CD4-positive, alpha-beta memory T cell (primary cell): ENCODE measurements around the gene SERP2. TPM values are rescaled to one million over a fixed set of nuclear protein-coding genes. Genes with fewer than 3 reads are reported as not detected.

Experiments used
- CTCF ChIA-PET: fragments of 350-600 bp; sonication (Branson Sonifier 250); formaldehyde crosslinking; loops from one replicate; lab custom pipeline; 2021; ENCODE audit warnings: inconsistent platforms; ENCODE audit not compliant: partially characterized antibody; lab: Charles Lee
- POLR2A ChIA-PET: fragments of 350-600 bp; sonication (Branson Sonifier 250); formaldehyde crosslinking; loops from one replicate; lab custom pipeline; 2021; ENCODE audit not compliant: partially characterized antibody; lab: Charles Lee
- DNase-seq, 5 donors: peaks; one replicate each; pipeline versions ENCODE4 v3.0.0 to v3.0.0-alpha.2; 2020 to 2022; ENCODE audit warnings: mixed read lengths in 1 of 5
- H3K27ac ChIP-seq: one replicate; pipeline ENCODE4 v1.7.0; 2013; ENCODE audit warnings: low read depth, low read length
- H3K27me3 ChIP-seq: 2 replicates; pipeline ENCODE4 v1.7.0; 2013; ENCODE audit warnings: mild to moderate bottlenecking, low read length, moderate library complexity; ENCODE audit not compliant: insufficient read depth
- H3K36me3 ChIP-seq: 2 replicates; pipeline ENCODE4 v1.7.0; 2013; ENCODE audit warnings: mild to moderate bottlenecking, low read length, moderate library complexity; ENCODE audit not compliant: insufficient read depth
- H3K4me1 ChIP-seq: 2 replicates; pipeline ENCODE4 v1.7.0; 2013; ENCODE audit warnings: mild to moderate bottlenecking, low read length, moderate library complexity; ENCODE audit not compliant: insufficient read depth
- H3K4me3 ChIP-seq, 2 donors: one replicate each; pipeline ENCODE4 v1.7.0; 2013; ENCODE audit warnings: low read length in 2 of 2, mild to moderate bottlenecking in 1 of 2
- H3K9me3 ChIP-seq, 2 donors: one replicate each; pipeline ENCODE4 v1.7.0; 2013; ENCODE audit warnings: low read length in 2 of 2, control low read depth in 1 of 2; ENCODE audit not compliant: control insufficient read depth in 1 of 2
- H3K27ac Mint-ChIP-seq, 7 donors: one replicate each; pipeline ENCODE4 v1.8.0; 2020 to 2021; ENCODE audit warnings: mixed read lengths in 7 of 7, mild to moderate bottlenecking in 6 of 7, inconsistent platforms in 3 of 7, moderate library complexity in 3 of 7
- H3K27me3 Mint-ChIP-seq, 2 donors: one replicate each; pipeline ENCODE4 v1.8.0; 2020 to 2021; ENCODE audit warnings: mixed read lengths in 2 of 2
- H3K36me3 Mint-ChIP-seq, 2 donors: one replicate each; pipeline ENCODE4 v1.8.0; 2020 to 2021; ENCODE audit warnings: mixed read lengths in 2 of 2, inconsistent platforms in 1 of 2, mild to moderate bottlenecking in 1 of 2
- H3K4me1 Mint-ChIP-seq, 4 donors: one replicate each; pipeline ENCODE4 v1.8.0; 2020 to 2021; ENCODE audit warnings: mixed read lengths in 4 of 4, mild to moderate bottlenecking in 1 of 4
- H3K4me3 Mint-ChIP-seq, 8 donors: one replicate each; pipeline ENCODE4 v1.8.0; 2020 to 2021; ENCODE audit warnings: mixed read lengths in 8 of 8, mild to moderate bottlenecking in 7 of 8, moderate library complexity in 6 of 8, inconsistent platforms in 3 of 8
- H3K9me3 Mint-ChIP-seq, 8 donors: one replicate each; pipeline ENCODE4 v1.8.0; 2020 to 2021; ENCODE audit warnings: mixed read lengths in 8 of 8, mild to moderate bottlenecking in 5 of 8, inconsistent platforms in 3 of 8, moderate library complexity in 1 of 8
- intact Hi-C: fragments of 100-400 bp; cut with micrococcal nuclease; formaldehyde crosslinking; loops from one replicate; pipeline ENCODE4 v1.15.1; 2023
- polyA plus RNA-seq, 2 donors: library from polyadenylated mRNA; unstranded; fragments of 300-500 nt; fragmentation: Illumina TruSeq; gene quantifications; one replicate each; pipeline ENCODE4 v1.2.3, GENCODE V29; 2021
- total RNA-seq, 2 experiments: library from RNA; stranded (reverse); gene quantifications; one replicate each; pipeline ENCODE4 v1.2.3, GENCODE V29; 2021

Gene SERP2
- total and polyA plus RNA-seq, 4 experiments from 2014 or later: not detected

- Histone ChIP-seq H3K9me3 (no peaks in the 10 kb centered on the region), H3K27ac (no peak overlapping the region), H3K36me3 (no peaks in the 10 kb centered on the region), H3K4me3 (no peak overlapping the region), H3K4me1 (no peaks in the 10 kb centered on the region), H3K27me3 (no peaks in the 10 kb centered on the region)
- DNase-seq: no peak
- H3K27me3 Mint-ChIP-seq: peaks cover 6% of the 10 kb centered on the region in 2 donors
- H3K4me3 Mint-ChIP-seq: no peak overlapping the region
- H3K27ac Mint-ChIP-seq: no peak overlapping the region
- intact Hi-C loops: no loop called here
- POLR2A ChIA-PET: no interaction called here
- no peaks in the 10 kb centered on the region for H3K36me3 Mint-ChIP-seq
- CTCF ChIA-PET: no interaction called here
- H3K9me3 Mint-ChIP-seq: no peaks in the 10 kb centered on the region
- no peaks in the 10 kb centered on the region for H3K4me1 Mint-ChIP-seq
These were observed 29.9 kb downstream of the SERP2 start for GRCh38 chr13:44403461-44404056.

DNA sequence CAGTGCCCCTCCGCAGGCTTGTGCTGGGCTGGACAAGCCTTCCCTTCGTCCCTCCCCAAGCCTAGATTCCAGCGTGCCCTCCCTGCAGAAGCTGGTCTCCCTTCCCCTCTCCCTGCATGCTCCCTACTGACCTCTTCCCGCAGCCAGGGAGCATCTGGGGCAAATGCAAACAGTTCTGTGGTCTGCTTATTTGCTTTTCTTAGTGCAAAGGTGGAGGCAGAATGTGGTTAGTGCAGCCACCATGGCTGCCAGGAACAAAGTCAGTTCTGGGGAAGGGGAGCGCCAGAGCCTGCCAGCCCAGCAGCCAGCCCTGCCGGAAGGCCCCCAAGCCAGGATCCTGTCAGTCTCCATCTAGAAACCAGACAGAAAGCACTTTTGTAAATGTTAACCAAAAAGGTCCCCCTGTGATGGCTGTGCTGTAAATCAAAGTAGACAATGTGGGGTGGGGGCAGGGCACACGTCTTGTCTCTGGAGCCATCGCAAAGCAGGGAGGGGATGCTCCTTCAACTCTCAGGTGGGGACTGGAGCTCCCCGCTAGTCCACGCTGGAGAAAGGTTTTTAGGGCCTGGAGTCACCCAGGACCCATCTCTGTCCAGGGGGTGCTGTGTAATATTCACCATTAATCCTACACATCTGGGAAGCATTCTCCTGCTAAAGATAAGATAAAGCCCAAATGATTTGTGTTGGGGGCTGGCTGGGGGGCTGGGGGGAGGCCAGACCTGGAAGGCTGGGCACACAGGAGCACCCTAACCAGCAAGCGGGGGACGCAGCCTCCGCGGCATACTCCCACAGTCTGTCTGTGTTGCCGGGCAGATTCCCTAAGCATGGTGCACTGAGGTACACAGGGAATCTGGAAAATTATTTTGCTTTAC lies 30.9 kb downstream of the SERP2 start:
- Histone ChIP-seq H3K27ac (no peak overlapping the region), H3K4me1 (no peaks in the 10 kb centered on the region), H3K9me3 (no peaks in the 10 kb centered on the region), H3K36me3 (no peaks in the 10 kb centered on the region), H3K4me3 (no peak overlapping the region), H3K27me3 (no peaks in the 10 kb centered on the region)
- no peaks in the 10 kb centered on the region for H3K4me1 Mint-ChIP-seq
- no peak overlapping the region for H3K27ac Mint-ChIP-seq
- POLR2A ChIA-PET: no interaction called here
- H3K27me3 Mint-ChIP-seq: peaks cover 6 to 9% of the 10 kb centered on the region in 2 donors
- H3K4me3 Mint-ChIP-seq: no peak overlapping the region
- CTCF ChIA-PET: no interaction called here
- intact Hi-C loops: no loop called here
- H3K9me3 Mint-ChIP-seq: no peaks in the 10 kb centered on the region
- H3K36me3 Mint-ChIP-seq: no peaks in the 10 kb centered on the region
- DNase-seq: no peak

GRCh38 chr13:44406617-44407016 lies 33.0 kb downstream of the SERP2 start:
- no peak overlapping the region for H3K27ac ChIP-seq
- no peak overlapping the region for H3K4me3 Mint-ChIP-seq
- no peaks in the 10 kb centered on the region for H3K9me3 ChIP-seq
- peaks cover 10 to 11% of the 10 kb centered on the region in 2 donors for H3K27me3 Mint-ChIP-seq
- H3K27me3 ChIP-seq: no peaks in the 10 kb centered on the region
- no peaks in the 10 kb centered on the region for H3K36me3 Mint-ChIP-seq
- ChIA-PET POLR2A (no interaction called here), CTCF (no interaction called here)
- intact Hi-C loops: no loop called here
- no peak overlapping the region for H3K4me3 ChIP-seq
- no peaks in the 10 kb centered on the region for H3K36me3 ChIP-seq
- no peaks in the 10 kb centered on the region for H3K4me1 Mint-ChIP-seq
- H3K4me1 ChIP-seq: no peaks in the 10 kb centered on the region
- no peak for DNase-seq
- no peaks in the 10 kb centered on the region for H3K9me3 Mint-ChIP-seq
- H3K27ac Mint-ChIP-seq: no peak overlapping the region

GRCh38 chr13:44407379-44407778 lies 33.8 kb downstream of the SERP2 start:
- Mint-ChIP-seq H3K27me3 (peaks cover 10 to 11% of the 10 kb centered on the region in 2 donors), H3K9me3 (no peaks in the 10 kb centered on the region)
- CTCF ChIA-PET: interaction anchor here (1.2 kb wide), 1 partner anchor 27 kb away, joined by 3 read pairs; no protein-coding TSS in a partner anchor

DNA sequence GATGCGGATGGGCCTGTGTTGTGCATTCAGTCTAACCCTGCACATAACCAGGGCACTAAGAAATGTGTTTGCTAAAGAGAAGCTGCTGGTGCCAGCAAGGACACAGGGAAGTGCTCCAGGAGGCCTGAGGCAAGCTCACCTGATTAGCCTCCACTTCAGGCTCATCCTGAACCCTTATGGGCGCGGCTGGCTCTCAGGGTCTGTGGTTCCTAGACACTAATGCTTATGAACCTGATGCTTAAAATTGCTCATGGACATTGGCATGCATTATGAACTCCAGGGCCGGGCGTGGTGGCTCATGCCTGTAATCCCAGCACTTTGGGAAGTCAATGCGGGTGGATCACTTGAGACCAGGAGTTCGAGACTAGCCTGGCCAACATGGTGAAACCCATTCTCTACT lies 34.3 kb downstream of the SERP2 start:
- ChIA-PET POLR2A (no interaction called here), CTCF (interaction anchor here (1.2 kb wide), 1 partner anchor 26 kb away, joined by 3 read pairs; no protein-coding TSS in a partner anchor)
- peaks cover 10 to 11% of the 10 kb centered on the region in 2 donors for H3K27me3 Mint-ChIP-seq
- no peaks in the 10 kb centered on the region for H3K27me3 ChIP-seq
- H3K27ac Mint-ChIP-seq: no peak overlapping the region
- H3K36me3 Mint-ChIP-seq: no peaks in the 10 kb centered on the region
- H3K36me3 ChIP-seq: no peaks in the 10 kb centered on the region
- H3K27ac ChIP-seq: no peak overlapping the region
- H3K4me3 ChIP-seq: no peak overlapping the region
- H3K9me3 Mint-ChIP-seq: no peaks in the 10 kb centered on the region
- H3K9me3 ChIP-seq: no peaks in the 10 kb centered on the region
- H3K4me3 Mint-ChIP-seq: no peak overlapping the region
- no peak for DNase-seq
- H3K4me1 ChIP-seq: no peaks in the 10 kb centered on the region
- intact Hi-C loops: no loop called here
- H3K4me1 Mint-ChIP-seq: peaks cover 0 to 1% (median 0%) of the 10 kb centered on the region in 4 donors

More at GRCh38 chr13:44407379-44407778, 33.8 kb downstream of the SERP2 start:
- peaks cover 0 to 1% (median 0%) of the 10 kb centered on the region in 4 donors for H3K4me1 Mint-ChIP-seq
- intact Hi-C loops: no loop called here
- Histone ChIP-seq H3K9me3 (no peaks in the 10 kb centered on the region), H3K27me3 (no peaks in the 10 kb centered on the region), H3K36me3 (no peaks in the 10 kb centered on the region), H3K4me1 (no peaks in the 10 kb centered on the region), H3K4me3 (no peak overlapping the region), H3K27ac (no peak overlapping the region)
- H3K36me3 Mint-ChIP-seq: no peaks in the 10 kb centered on the region
- DNase-seq: no peak
- H3K4me3 Mint-ChIP-seq: no peak overlapping the region
- POLR2A ChIA-PET: no interaction called here
- no peak overlapping the region for H3K27ac Mint-ChIP-seq

DNA sequence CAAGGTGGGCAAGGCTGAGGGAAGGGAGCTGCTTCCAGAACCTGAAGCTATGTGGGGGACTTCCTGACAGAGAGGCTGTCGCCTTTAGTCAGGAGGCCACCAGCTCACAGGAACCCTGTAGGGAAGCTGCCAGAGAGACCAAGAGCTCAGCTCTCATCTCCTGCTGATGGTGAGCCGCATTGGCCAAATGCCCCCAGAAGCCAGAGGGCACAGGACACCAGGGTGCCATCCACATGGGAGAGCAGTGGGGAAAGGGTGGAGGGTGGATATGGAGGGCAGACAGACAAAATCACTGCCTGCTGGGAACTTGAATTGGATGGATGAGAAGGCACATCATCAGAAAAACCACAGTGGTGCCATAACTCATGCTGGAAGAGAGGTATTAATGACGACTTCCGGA lies 36.0 kb downstream of the SERP2 start:
- POLR2A ChIA-PET: no interaction called here
- no peaks in the 10 kb centered on the region for H3K9me3 Mint-ChIP-seq
- H3K27ac Mint-ChIP-seq: no peak overlapping the region

DNA sequence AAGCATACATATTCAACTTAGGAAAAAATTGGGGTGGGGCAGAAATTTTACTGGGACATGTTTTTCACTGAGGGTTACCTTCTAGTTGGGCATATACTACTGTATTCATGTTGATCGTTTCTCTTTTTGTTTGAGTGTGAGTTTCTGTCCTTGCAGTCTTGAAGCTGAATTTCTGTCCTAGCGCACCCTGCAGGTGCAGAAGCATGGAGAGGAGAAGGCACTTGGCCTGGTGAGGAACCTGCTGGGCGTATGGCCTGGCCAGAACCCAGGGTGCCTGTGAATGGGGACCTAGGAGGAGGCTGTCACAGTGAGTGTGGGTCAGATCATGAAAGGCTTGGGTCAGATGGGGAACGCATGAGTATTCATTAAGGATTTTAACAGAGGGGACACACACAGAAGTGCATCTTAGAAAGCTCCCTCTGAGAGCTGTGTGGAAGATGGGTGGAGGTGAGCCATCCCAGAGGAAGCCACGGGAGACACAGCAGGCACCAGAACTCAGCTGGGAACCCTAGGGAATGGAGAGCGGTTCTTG lies 36.8 kb downstream of the SERP2 start:
- CTCF ChIA-PET: no interaction called here
- peaks cover 7 to 11% of the 10 kb centered on the region in 2 donors for H3K27me3 Mint-ChIP-seq
- POLR2A ChIA-PET: no interaction called here
- no peaks in the 10 kb centered on the region for H3K36me3 Mint-ChIP-seq
- H3K4me3 ChIP-seq: no peak overlapping the region
- H3K27me3 ChIP-seq: no peaks in the 10 kb centered on the region
- H3K4me1 ChIP-seq: no peaks in the 10 kb centered on the region
- H3K4me1 Mint-ChIP-seq: peaks cover 0 to 1% (median 0%) of the 10 kb centered on the region in 4 donors
- no peak overlapping the region for H3K27ac Mint-ChIP-seq
- no peaks in the 10 kb centered on the region for H3K36me3 ChIP-seq
- no peaks in the 10 kb centered on the region for H3K9me3 Mint-ChIP-seq
- H3K4me3 Mint-ChIP-seq: no peak overlapping the region
- no peak overlapping the region for H3K27ac ChIP-seq
- DNase-seq: no peak
- H3K9me3 ChIP-seq: no peaks in the 10 kb centered on the region
- intact Hi-C loops: no loop called here

More for the DNA sequence above, 36.0 kb downstream of the SERP2 start:
- Mint-ChIP-seq H3K36me3 (no peaks in the 10 kb centered on the region), H3K4me1 (peaks cover 0 to 1% (median 0%) of the 10 kb centered on the region in 4 donors), H3K27me3 (peaks cover 7 to 11% of the 10 kb centered on the region in 2 donors), H3K4me3 (no peak overlapping the region)
- intact Hi-C loops: no loop called here
- Histone ChIP-seq H3K27ac (no peak overlapping the region), H3K4me1 (no peaks in the 10 kb centered on the region), H3K27me3 (no peaks in the 10 kb centered on the region), H3K4me3 (no peak overlapping the region), H3K36me3 (no peaks in the 10 kb centered on the region), H3K9me3 (no peaks in the 10 kb centered on the region)
- CTCF ChIA-PET: interaction anchor here (0.6 kb wide), 1 partner anchor 14 kb away, joined by 3 read pairs; no protein-coding TSS in a partner anchor
- DNase-seq: no peak
